HG02938 (cell line): Measurements from ENCODE around the gene CNTN5.

Source experiments
- ATAC-seq: cut with Tn5 transposase; IDR thresholded peaks from one replicate; pipeline ENCODE4 v1.9.1; 2021; ENCODE audit warnings: mild to moderate bottlenecking, moderate library complexity; ENCODE audit not compliant: unreplicated experiment

CNTN5 gene

GRCh38 chr11:100011697-100012096, 990.9 kb downstream of the CNTN5 start:
- no peak for ATAC-seq

GRCh38 chr11:100013011-100013410, 992.3 kb downstream of the CNTN5 start:
- ATAC-seq, result no peak

GRCh38 chr11:100031973-100032372, 1011.2 kb downstream of the CNTN5 start:
- ATAC-seq, result no peak

- no peak for ATAC-seq
These were observed 1040.3 kb downstream of the CNTN5 start for GRCh38 chr11:100061006-100061405.

GRCh38 chr11:100066399-100066798, 1045.7 kb downstream of the CNTN5 start:
- no peak for ATAC-seq

GRCh38 chr11:100068116-100068515, 1047.4 kb downstream of the CNTN5 start:
- ATAC-seq, result no peak

- ATAC-seq, result no peak
These were observed 1051.4 kb downstream of the CNTN5 start for GRCh38 chr11:100072131-100072530.

GRCh38 chr11:100080381-100080780, 1059.6 kb downstream of the CNTN5 start:
- ATAC-seq, result no peak

GRCh38 chr11:100080821-100081220, 1060.1 kb downstream of the CNTN5 start:
- ATAC-seq, result no peak

GRCh38 chr11:100093698-100094097, 1072.9 kb downstream of the CNTN5 start:
- ATAC-seq, result no peak

GRCh38 chr11:100094121-100094865, 1073.5 kb downstream of the CNTN5 start:
- ATAC-seq, result no peak

GRCh38 chr11:100095809-100096208, 1075.1 kb downstream of the CNTN5 start:
- ATAC-seq, result no peak

GRCh38 chr11:100098560-100098959, 1077.8 kb downstream of the CNTN5 start:
- no peak for ATAC-seq

GRCh38 chr11:100105255-100105981, 1084.7 kb downstream of the CNTN5 start:
- ATAC-seq, result no peak

GRCh38 chr11:100105982-100106358, 1085.2 kb downstream of the CNTN5 start:
- ATAC-seq, result no peak

GRCh38 chr11:100119176-100119575, 1098.4 kb downstream of the CNTN5 start:
- no peak for ATAC-seq

GRCh38 chr11:100133114-100133513, 1112.4 kb downstream of the CNTN5 start:
- no peak for ATAC-seq

GRCh38 chr11:100141201-100141600, 1120.5 kb downstream of the CNTN5 start:
- no peak for ATAC-seq

GRCh38 chr11:100151944-100152343, 1131.2 kb downstream of the CNTN5 start:
- ATAC-seq, result no peak

- ATAC-seq, result no peak
These were observed 1132.0 kb downstream of the CNTN5 start for GRCh38 chr11:100152766-100153165.

- no peak for ATAC-seq
These were observed 1142.7 kb downstream of the CNTN5 start for GRCh38 chr11:100163471-100163870.

GRCh38 chr11:100174881-100175280, 1154.1 kb downstream of the CNTN5 start:
- ATAC-seq, result no peak
